Nephron (organoid): Measurements from ENCODE around the gene CXCR4.

Experiments
- H3K27ac Mint-ChIP-seq, 3 experiments: 2 replicates each; pipeline ENCODE4 v1.8.0; 2020; ENCODE audit warnings: mixed read lengths in 3 of 3, mild to moderate bottlenecking in 2 of 3, moderate library complexity in 1 of 3
- H3K27me3 Mint-ChIP-seq: 2 replicates; pipeline ENCODE4 v1.8.0; 2021; ENCODE audit warnings: low read depth, mild to moderate bottlenecking, moderate library complexity, mixed read lengths
- H3K36me3 Mint-ChIP-seq: 2 replicates; pipeline ENCODE4 v1.8.0; 2020; ENCODE audit warnings: low read depth, mixed read lengths
- H3K4me1 Mint-ChIP-seq: 2 replicates; pipeline ENCODE4 v1.8.0; 2020; ENCODE audit warnings: mixed read lengths
- H3K4me3 Mint-ChIP-seq, 3 experiments: 2 replicates each; pipeline ENCODE4 v1.8.0; 2020; ENCODE audit warnings: mild to moderate bottlenecking in 3 of 3, mixed read lengths in 3 of 3, moderate library complexity in 2 of 3
- H3K9me3 Mint-ChIP-seq: 2 replicates; pipeline ENCODE4 v1.8.0; 2020; ENCODE audit warnings: mixed read lengths
- TF ChIP-seq, protein P1 (sequence below), 3 experiments: fragments of 200-600 bp; sonication (generic); IDR thresholded peaks; one replicate each; pipeline ENCODE4 v1.5.0; 2021; ENCODE audit warnings: antibody characterized with exemption in 3 of 3; ENCODE audit not compliant: unreplicated experiment in 3 of 3

The CXCR4 gene

DNA sequence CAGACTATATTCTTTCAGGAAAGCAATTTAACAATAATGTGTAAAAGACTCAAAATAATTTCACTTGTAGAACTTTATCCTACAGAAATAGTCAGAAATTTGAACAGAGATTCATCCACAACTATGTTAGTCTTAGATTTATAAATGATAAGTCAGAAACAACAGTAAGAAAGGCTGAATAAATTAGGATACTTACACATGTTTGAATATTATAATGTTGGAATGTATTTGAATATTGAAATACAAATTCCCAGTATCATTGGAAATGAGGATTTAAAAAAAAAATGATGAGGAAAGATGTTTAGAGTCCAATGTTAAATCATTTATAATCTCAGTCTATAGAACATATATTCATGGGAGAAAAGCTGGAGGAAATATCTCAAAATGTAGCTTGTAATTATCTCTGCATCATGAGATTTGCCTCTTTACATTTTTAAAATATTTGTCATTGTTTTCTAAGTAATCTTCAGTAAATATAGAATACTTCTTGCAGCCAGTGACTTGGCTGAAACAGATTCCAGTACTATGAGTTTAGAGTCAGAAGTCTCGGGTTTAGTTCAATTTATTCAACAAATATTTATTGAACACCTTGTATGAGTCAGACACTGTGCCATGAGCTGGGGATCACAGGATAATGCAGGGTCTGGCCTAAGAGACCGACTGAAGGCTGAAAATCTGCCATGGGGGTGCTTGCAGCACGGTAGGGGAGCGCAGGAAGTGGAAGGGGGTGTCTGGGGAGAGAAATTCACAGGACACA is 32.3 kb downstream of the CXCR4 start:
- H3K4me1 Mint-ChIP-seq: no peaks in the 10 kb centered on the region
- no peak overlapping the region for H3K27ac Mint-ChIP-seq
- H3K27me3 Mint-ChIP-seq: no peaks in the 10 kb centered on the region
- TF ChIP-seq, protein P1, sequence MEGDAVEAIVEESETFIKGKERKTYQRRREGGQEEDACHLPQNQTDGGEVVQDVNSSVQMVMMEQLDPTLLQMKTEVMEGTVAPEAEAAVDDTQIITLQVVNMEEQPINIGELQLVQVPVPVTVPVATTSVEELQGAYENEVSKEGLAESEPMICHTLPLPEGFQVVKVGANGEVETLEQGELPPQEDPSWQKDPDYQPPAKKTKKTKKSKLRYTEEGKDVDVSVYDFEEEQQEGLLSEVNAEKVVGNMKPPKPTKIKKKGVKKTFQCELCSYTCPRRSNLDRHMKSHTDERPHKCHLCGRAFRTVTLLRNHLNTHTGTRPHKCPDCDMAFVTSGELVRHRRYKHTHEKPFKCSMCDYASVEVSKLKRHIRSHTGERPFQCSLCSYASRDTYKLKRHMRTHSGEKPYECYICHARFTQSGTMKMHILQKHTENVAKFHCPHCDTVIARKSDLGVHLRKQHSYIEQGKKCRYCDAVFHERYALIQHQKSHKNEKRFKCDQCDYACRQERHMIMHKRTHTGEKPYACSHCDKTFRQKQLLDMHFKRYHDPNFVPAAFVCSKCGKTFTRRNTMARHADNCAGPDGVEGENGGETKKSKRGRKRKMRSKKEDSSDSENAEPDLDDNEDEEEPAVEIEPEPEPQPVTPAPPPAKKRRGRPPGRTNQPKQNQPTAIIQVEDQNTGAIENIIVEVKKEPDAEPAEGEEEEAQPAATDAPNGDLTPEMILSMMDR (IDR thresholded peaks at IDR 0.05; ENCODE audit: unreplicated experiment in 3 of 3): no peak
- H3K36me3 Mint-ChIP-seq: no peaks in the 10 kb centered on the region
- H3K4me3 Mint-ChIP-seq: no peak overlapping the region
- peaks cover 3% of the 10 kb centered on the region for H3K9me3 Mint-ChIP-seq

DNA sequence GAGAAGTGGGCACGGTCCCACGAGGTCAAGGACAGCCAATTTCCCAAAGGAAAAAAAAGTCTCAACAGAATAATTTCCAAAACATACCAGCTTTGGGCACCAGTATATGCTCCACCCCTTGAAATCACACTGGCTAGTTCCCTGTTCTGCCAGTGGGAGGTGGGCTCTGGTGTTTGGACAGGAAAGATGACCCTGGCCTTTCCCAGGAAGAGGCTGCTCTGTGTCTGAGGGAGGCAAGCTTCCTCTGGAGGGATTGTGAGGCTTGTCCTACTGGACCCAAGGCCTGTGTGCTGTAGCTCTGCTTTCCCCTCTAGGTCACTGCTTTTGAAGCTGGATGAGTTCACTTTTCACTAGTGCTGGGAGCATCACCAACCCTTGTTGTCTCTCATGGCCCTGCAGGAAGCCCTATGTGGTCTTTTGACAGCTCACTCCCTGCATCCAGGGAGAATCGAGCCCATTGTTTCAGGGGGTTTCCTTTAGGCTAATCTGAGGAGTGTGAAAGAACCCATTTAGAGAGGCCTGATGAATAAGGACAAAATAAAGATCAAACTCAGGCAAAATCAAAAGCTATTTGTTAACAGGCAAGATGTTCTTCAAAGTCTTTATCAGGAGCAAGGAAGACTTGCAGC is 36.3 kb downstream of the CXCR4 start:
- TF ChIP-seq, protein P1 (IDR thresholded peaks at IDR 0.05; ENCODE audit: unreplicated experiment in 3 of 3): no peak
- Mint-ChIP-seq H3K9me3 (peaks cover 4% of the 10 kb centered on the region), H3K4me3 (no peak overlapping the region), H3K27me3 (no peaks in the 10 kb centered on the region), H3K36me3 (no peaks in the 10 kb centered on the region), H3K4me1 (no peaks in the 10 kb centered on the region), H3K27ac (peak overlapping the region in 1 of 3 experiments; percentile 42)

DNA sequence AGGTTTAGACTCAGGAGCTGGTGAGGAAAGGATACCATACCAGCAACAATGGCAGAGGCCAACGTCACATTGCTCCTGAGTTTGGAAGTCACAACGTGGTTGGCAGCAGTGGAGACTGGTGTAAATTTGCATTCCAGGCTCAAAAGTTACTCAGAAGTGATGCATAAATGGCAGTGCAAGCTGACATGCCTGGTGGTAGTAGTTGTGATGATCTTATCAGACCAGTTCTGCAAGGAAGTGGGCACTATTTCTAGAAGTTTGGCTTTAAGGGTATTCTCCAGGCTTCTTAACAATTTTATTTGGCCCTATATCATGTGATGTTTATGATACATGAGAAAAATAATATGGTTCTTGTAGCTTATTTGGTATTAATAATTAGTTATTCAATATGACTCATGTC is 37.8 kb downstream of the CXCR4 start:
- Mint-ChIP-seq H3K4me3 (no peak overlapping the region), H3K36me3 (no peaks in the 10 kb centered on the region), H3K9me3 (peaks cover 4% of the 10 kb centered on the region), H3K27ac (no peak overlapping the region), H3K27me3 (no peaks in the 10 kb centered on the region), H3K4me1 (peaks cover 8% of the 10 kb centered on the region)
- TF ChIP-seq, protein P1 (IDR thresholded peaks at IDR 0.05; ENCODE audit: unreplicated experiment in 3 of 3): no peak

DNA sequence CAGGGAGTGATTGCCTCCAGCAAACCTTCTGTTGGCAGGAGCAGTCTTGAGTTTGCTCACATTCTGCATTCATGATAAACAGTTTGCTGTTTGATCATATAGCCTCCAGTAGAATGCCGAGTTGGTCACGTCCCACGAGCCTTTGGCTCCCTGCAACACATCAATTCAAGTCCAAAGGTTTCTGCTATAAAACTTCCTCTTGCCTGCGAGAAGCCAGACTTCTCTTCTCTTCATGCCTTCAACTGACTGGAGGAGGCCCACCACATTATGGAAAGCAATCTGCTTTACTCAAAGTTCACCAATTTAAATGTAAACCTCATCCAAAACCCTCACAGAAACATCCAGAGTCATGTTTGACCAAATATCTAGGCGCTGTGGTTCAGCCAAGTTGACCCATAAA is 40.8 kb downstream of the CXCR4 start:
- H3K27ac Mint-ChIP-seq: no peak overlapping the region
- no peak overlapping the region for H3K4me3 Mint-ChIP-seq
- peaks cover 5% of the 10 kb centered on the region for H3K27me3 Mint-ChIP-seq
- no peaks in the 10 kb centered on the region for H3K36me3 Mint-ChIP-seq
- peaks cover 19% of the 10 kb centered on the region for H3K4me1 Mint-ChIP-seq
- TF ChIP-seq, protein P1 (IDR thresholded peaks at IDR 0.05; ENCODE audit: unreplicated experiment in 3 of 3): no peak
- H3K9me3 Mint-ChIP-seq: peaks cover 12% of the 10 kb centered on the region

DNA sequence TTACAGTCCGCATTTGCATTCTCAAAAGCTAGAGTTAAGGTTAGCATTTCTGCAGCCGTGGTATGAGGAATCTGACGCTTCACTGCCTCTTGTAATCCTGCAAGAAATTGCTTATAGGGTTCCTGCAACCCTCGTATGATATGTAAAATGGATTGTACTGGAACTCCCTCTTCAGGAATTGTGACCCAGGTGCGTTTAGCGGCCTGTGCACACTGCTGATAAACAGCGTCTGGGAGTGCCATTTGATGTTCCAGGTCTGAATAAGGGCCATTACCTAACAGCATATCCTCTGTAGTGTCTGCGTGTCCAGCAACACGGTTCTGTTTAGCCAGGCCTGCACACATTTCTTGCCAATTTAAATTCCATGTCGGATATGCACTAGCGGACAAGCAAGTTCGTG is 42.5 kb downstream of the CXCR4 start:
- Mint-ChIP-seq H3K4me1 (peaks cover 19% of the 10 kb centered on the region), H3K9me3 (peaks cover 24% of the 10 kb centered on the region), H3K27ac (peak overlapping the region; percentile 96 to 97 (median 96)), H3K36me3 (peaks cover 3% of the 10 kb centered on the region), H3K27me3 (peaks cover 9% of the 10 kb centered on the region), H3K4me3 (peak overlapping the region in 1 of 3 experiments; percentile 1)
- TF ChIP-seq, protein P1 (IDR thresholded peaks at IDR 0.05; ENCODE audit: unreplicated experiment in 3 of 3): peak in 2 of 3 experiments; percentile 32 to 45
